Liver (tissue), 3 donors: ENCODE results near the gene PRKAA1.

Experiments
- CTCF ChIP-seq: fragments of 150-350 bp; IDR thresholded peaks from 2 replicates; pipeline ENCODE4 v1.5.1; 2017; ENCODE audit warnings: improper control_type of control experiment, low read depth, low read length; ENCODE audit not compliant: missing input control
- RXRA ChIP-seq, 2 donors: IDR thresholded peaks; 2 replicates each; pipeline ENCODE4 v1.6.1; 2017 to 2018; ENCODE audit warnings: antibody characterized with exemption in 2 of 2, mild to moderate bottlenecking in 1 of 2
- donor health status: healthy.
- donor health status: healthy.

GRCh38 chr5:40774623-40775022, 23.6 kb downstream of the PRKAA1 start:
- TF ChIP-seq CTCF (no peak), RXRA (IDR thresholded peaks at IDR 0.05) (no peak)
